GM06990 (cell line): ENCODE results near the gene DLX4.

ENCODE experiments used
- DNase-seq: peaks from one replicate; pipeline ENCODE4 v3.0.0-alpha.2; 2011; ENCODE audit not compliant: insufficient read length; ENCODE audit errors: extremely low read depth
- H3K27me3 ChIP-seq: replicated peaks from 2 replicates; pipeline ENCODE4 v1.6.0; 2011; ENCODE audit warnings: low read length; ENCODE audit not compliant: control insufficient read depth, insufficient read depth
- H3K36me3 ChIP-seq: 2 replicates; pipeline ENCODE4 v1.5.1; 2011; ENCODE audit warnings: low read length; ENCODE audit not compliant: control insufficient read depth, insufficient read depth
- H3K4me3 ChIP-seq: replicated peaks from 2 replicates; pipeline ENCODE4 v1.5.1; 2011; ENCODE audit warnings: low read depth, mild to moderate bottlenecking, control low read depth, low read length
- TF ChIP-seq, protein P1 (sequence below): IDR thresholded peaks from 2 replicates; pipeline ENCODE4 v1.5.1; 2011; ENCODE audit warnings: low read length, control low read depth, mild to moderate bottlenecking, inconsistent platforms; ENCODE audit not compliant: insufficient read depth, poor library complexity, severe bottlenecking

The DLX4 gene

DNA sequence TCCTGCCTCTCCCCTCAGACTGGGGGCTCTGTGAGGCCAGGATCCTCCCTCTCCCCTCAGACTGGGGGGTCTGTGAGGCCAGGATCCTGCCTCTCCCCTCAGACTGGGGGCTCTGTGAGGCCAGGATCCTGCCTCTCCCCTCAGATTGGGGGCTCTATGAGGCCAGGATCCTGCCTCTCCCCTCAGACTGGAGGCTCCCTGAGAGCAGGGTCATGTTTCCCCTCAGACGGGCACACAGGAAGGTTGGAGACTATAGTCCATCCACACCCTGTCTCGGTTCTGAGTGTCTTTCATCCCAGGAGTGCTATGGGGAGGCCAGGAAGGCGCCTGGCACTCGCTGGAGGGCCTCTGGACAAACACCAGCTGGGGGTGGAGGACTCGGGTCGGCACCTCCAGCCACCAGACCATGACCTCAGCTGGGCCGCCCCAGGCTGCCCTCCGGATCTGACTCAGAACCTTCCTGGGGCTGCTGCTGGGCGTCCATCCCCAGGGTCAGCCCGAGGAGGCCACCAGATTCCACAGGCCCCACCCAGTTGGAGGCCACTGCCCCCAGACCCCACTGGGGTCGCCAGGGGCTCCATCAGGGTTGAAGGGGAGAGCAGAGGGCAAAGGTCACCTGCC lies 21.9 kb upstream of the DLX4 start:
- H3K4me3 ChIP-seq, result no peak overlapping the region
- H3K36me3 ChIP-seq, result no peaks in the 10 kb centered on the region
- TF ChIP-seq, protein P1, sequence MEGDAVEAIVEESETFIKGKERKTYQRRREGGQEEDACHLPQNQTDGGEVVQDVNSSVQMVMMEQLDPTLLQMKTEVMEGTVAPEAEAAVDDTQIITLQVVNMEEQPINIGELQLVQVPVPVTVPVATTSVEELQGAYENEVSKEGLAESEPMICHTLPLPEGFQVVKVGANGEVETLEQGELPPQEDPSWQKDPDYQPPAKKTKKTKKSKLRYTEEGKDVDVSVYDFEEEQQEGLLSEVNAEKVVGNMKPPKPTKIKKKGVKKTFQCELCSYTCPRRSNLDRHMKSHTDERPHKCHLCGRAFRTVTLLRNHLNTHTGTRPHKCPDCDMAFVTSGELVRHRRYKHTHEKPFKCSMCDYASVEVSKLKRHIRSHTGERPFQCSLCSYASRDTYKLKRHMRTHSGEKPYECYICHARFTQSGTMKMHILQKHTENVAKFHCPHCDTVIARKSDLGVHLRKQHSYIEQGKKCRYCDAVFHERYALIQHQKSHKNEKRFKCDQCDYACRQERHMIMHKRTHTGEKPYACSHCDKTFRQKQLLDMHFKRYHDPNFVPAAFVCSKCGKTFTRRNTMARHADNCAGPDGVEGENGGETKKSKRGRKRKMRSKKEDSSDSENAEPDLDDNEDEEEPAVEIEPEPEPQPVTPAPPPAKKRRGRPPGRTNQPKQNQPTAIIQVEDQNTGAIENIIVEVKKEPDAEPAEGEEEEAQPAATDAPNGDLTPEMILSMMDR, result no peak
- no peak for DNase-seq
- peaks cover 6% of the 10 kb centered on the region for H3K27me3 ChIP-seq

DNA sequence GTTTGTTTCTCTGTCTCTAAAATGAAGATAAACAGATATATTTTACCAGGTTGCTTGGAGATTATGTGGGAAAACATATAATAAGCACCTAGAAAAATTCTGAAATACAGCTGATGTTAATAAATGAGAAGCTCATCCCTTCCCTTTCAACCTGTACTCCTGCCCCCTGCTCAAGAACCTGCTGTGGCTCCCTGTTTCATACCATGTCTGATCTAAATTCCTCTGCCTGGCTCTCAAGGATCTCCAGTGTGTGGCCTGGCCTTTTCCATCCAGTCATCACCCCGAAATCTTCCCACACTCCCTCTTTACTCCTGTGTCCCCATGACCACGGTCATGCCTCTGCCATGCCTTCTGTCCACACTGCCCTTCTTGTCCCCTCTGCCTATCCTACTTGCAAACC lies 19.4 kb upstream of the DLX4 start:
- TF ChIP-seq, protein P1, result no peak
- peaks cover 4% of the 10 kb centered on the region for H3K27me3 ChIP-seq

DNA sequence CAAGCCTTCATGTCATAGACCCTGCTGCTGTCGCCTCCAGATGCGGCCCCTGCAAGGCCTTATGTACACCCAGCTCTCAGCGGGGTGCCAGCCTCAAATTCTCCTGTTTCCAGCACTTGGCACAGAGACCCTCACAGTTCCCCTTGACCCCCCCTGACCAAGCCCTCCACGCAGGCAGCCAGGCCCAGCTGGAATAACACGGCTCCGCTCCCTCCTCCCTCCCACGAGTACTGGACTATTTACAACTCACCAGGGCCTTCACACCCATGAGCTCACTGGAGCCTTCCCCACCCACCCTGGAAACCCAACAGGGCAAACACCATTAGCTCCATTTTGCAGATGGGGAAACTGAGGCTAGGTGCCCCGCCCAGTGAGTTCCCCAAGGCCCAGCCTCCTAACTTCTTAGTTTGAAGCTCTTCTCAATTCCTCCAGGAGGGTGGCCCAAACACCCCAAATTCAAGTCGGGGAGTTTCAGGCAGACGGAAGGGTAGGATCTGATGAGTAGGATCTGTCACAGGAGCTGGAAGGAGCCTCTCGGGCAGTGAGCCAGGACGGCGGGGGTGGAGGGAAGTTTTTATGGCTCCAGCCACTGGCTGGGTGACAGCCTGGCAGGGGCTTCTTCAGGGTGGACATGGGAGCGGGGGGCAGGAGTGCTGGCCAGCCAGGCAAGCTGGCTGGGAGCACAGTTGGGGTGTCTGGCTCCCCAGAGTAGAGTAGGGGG lies 17.5 kb upstream of the DLX4 start:
- TF ChIP-seq, protein P1, result no peak
- H3K27me3 ChIP-seq, result peaks cover 3% of the 10 kb centered on the region
- no peaks in the 10 kb centered on the region for H3K36me3 ChIP-seq
- DNase-seq, result no peak
- H3K4me3 ChIP-seq, result no peak overlapping the region

More for the DNA sequence above, 19.4 kb upstream of the DLX4 start:
- H3K36me3 ChIP-seq, result no peaks in the 10 kb centered on the region
- H3K4me3 ChIP-seq, result no peak overlapping the region
- DNase-seq, result no peak

DNA sequence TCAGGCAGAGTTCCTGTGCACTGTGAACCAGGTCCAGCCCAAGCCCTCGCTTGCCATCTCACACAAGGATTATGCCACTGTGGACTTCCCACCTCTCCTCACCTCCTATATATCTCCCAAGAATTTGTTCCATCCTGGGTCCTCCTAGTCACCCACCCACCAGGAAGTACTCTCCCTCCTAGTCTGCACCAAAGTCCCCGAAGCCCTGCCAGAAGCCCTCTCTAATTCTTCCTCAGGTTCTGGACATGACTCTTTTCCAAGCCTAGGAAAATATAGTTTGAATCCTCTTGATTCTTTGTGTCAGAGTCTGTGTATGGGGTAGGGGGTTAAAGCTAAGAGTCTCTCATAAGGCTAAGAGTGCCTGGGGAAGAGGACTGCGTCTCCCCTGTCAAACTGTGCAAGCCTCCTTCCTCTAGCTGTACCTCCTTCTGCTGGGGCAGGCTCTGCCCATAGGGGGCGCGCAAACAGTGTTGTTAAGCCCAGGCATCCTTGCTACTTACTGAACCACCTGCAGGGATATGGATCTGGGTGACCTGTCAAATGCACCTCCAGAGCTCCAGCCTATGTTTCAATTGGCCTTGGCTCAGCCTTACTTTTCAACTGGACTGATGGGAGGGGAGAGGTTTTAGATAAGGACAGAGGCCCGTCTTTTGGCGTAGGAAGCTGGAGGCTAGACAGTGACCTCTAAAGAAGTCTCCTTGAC lies 16.6 kb upstream of the DLX4 start:
- TF ChIP-seq, protein P1, result peak; percentile 98
- Histone ChIP-seq H3K36me3 (no peaks in the 10 kb centered on the region), H3K4me3 (no peak overlapping the region), H3K27me3 (peaks cover 4% of the 10 kb centered on the region)
- no peak for DNase-seq

DNA sequence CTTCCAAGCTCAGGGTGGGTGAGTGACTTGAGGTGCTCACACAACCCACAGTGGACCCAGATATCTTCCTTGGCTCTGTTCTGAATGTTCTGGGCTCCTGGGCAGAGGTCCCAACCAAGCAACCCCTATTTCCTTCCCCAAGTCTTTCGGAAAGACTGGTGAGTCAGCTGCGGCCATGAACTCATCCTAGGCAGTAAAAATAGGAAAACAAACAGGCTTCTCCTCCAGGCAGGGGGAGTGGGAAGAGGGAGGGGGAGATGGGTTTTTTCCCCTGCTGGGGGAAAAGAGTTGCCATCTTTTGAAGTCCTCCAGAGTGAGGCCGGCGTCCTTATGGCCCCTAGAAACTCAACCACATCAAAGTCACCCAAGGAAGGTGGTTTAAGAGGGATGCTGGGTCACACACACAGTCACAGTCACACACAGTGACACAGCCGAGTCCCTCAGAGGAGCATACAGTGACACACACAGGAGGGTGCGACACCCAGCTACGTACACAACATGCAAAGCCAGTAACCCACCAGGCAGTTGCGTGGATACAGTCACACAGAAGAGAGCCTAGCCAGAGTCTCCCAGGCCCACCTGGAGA lies 16.0 kb upstream of the DLX4 start:
- Histone ChIP-seq H3K4me3 (no peak overlapping the region), H3K27me3 (peaks cover 4% of the 10 kb centered on the region), H3K36me3 (no peaks in the 10 kb centered on the region)
- TF ChIP-seq, protein P1, result no peak
- DNase-seq, result no peak
